ENCODE measurements around the gene P2RY11.

GRCh38 chr19:10151521-10151920 is 40.0 kb downstream of the P2RY11 start:
- no peak for TF ChIP-seq NFRKB (IDR thresholded peaks at IDR 0.05)
- no peak for TF ChIP-seq SP1 (IDR thresholded peaks at IDR 0.05)
- TF ChIP-seq FOXA1 (IDR thresholded peaks at IDR 0.05) = no peak
- no peak for TF ChIP-seq HDGF (IDR thresholded peaks at IDR 0.05; ENCODE audit: borderline replicate concordance)
- no peak for TF ChIP-seq FOXK2 (IDR thresholded peaks at IDR 0.05)
- TF ChIP-seq ARNT (IDR thresholded peaks at IDR 0.05) = no peak
- no peak for TF ChIP-seq FOXM1 (IDR thresholded peaks at IDR 0.05; ENCODE audit: borderline replicate concordance)
- no peak for TF ChIP-seq TARDBP (IDR thresholded peaks at IDR 0.05)
- no peak for TF ChIP-seq ZNF384 (IDR thresholded peaks at IDR 0.05)
- TF ChIP-seq ELF4 (IDR thresholded peaks at IDR 0.05) = no peak
- TF ChIP-seq SUZ12 (IDR thresholded peaks at IDR 0.05) = no peak

All from HEK293T (cell line).